Thyroid gland (tissue), 4 donors: Measurements from ENCODE around the gene HOXD12.

Experiments
- CTCF ChIP-seq, 6 experiments: fragments of 200-600 bp in 3 of 6; fragments of 450-650 bp in 3 of 6; sonication (generic) in 3 of 6; IDR thresholded peaks; one replicate each; pipeline ENCODE4 v1.5.1; 2016 to 2019; ENCODE audit warnings: antibody characterized with exemption in 6 of 6, mild to moderate bottlenecking in 2 of 6, inconsistent platforms in 1 of 6, moderate library complexity in 1 of 6
- POLR2A ChIP-seq, 2 donors: fragments of 450-650 bp; IDR thresholded peaks; one replicate each; pipeline ENCODE4 v1.6.1; 2017; ENCODE audit warnings: antibody characterized with exemption in 2 of 2, mild to moderate bottlenecking in 2 of 2, moderate library complexity in 1 of 2

- peak; percentile 15 to 76 (median 61) for TF ChIP-seq CTCF (IDR thresholded peaks at IDR 0.05)
- TF ChIP-seq POLR2A (IDR thresholded peaks at IDR 0.05) = no peak
Measured at GRCh38 chr2:176096986-176097819, 2.4 kb upstream of the HOXD12 start.
